OCI-LY1 (cell line): ENCODE data around the gene SH3D21.

Source experiments
- H2AFZ ChIP-seq: fragments of 200-600 bp; sonication (generic), shearing (Covaris generic); 2 replicates; pipeline ENCODE4 v1.6.0; 2014; ENCODE audit warnings: antibody characterized with exemption, mild to moderate bottlenecking, low read length
- H3F3A ChIP-seq: fragments of 200-600 bp; sonication (generic), shearing (Covaris generic); 2 replicates; pipeline ENCODE4 v1.6.0; 2014; ENCODE audit warnings: mild to moderate bottlenecking, antibody characterized with exemption, low read length, moderate library complexity; ENCODE audit not compliant: insufficient read depth
- H3K27ac ChIP-seq: fragments of 200-600 bp; sonication (generic); 2 replicates; pipeline ENCODE4 v1.5.1; 2014; ENCODE audit warnings: low read length, mixed run types, mild to moderate bottlenecking, low read depth; ENCODE audit not compliant: poor library complexity, severe bottlenecking
- H3K27me3 ChIP-seq: fragments of 200-600 bp; sonication (generic); 2 replicates; pipeline ENCODE4 v1.6.0; 2014; ENCODE audit warnings: antibody characterized with exemption, mild to moderate bottlenecking, low read length, moderate library complexity; ENCODE audit not compliant: insufficient read depth
- H3K36me3 ChIP-seq: fragments of 200-600 bp; sonication (generic); 2 replicates; pipeline ENCODE4 v1.6.1; 2014; ENCODE audit warnings: mild to moderate bottlenecking, antibody characterized with exemption, low read length, moderate library complexity, mixed read lengths; ENCODE audit not compliant: insufficient read depth
- H3K4me1 ChIP-seq: fragments of 200-600 bp; sonication (generic); 2 replicates; pipeline ENCODE4 v1.5.1; 2014; ENCODE audit warnings: mild to moderate bottlenecking, low read length, moderate library complexity; ENCODE audit not compliant: insufficient read depth, severe bottlenecking
- H3K4me2 ChIP-seq: fragments of 200-600 bp; sonication (generic), shearing (Covaris generic); 2 replicates; pipeline ENCODE4 v1.6.1; 2014; ENCODE audit warnings: low read length
- H3K4me3 ChIP-seq: fragments of 200-600 bp; sonication (generic); 2 replicates; pipeline ENCODE4 v1.5.1; 2014; ENCODE audit warnings: low read length, low read depth, mild to moderate bottlenecking, mixed read lengths; ENCODE audit not compliant: poor library complexity, severe bottlenecking
- H3K79me2 ChIP-seq: fragments of 200-600 bp; shearing (Covaris generic); 2 replicates; pipeline ENCODE4 v1.6.1; 2016; ENCODE audit warnings: mixed run types, low read length, mixed read lengths; ENCODE audit not compliant: insufficient read depth
- H3K9ac ChIP-seq: fragments of 200-600 bp; sonication (generic), shearing (Covaris generic); 2 replicates; pipeline ENCODE4 v1.6.1; 2014; ENCODE audit warnings: mild to moderate bottlenecking, low read length, mixed read lengths
- H3K9me2 ChIP-seq: fragments of 200-600 bp; sonication (generic), shearing (Covaris generic); 2 replicates; pipeline ENCODE4 v1.6.1; 2014; ENCODE audit warnings: low read depth, mild to moderate bottlenecking, low read length, mixed read lengths
- H3K9me3 ChIP-seq: fragments of 200-600 bp; shearing (Covaris generic); 2 replicates; pipeline ENCODE4 v1.6.1; 2014; ENCODE audit warnings: low read length, mixed read lengths
- H4K20me1 ChIP-seq: fragments of 200-600 bp; sonication (generic), shearing (Covaris generic); 2 replicates; pipeline ENCODE4 v1.6.0; 2016; ENCODE audit warnings: mild to moderate bottlenecking, low read length; ENCODE audit not compliant: insufficient read depth
- CTCF ChIP-seq: fragments of 200-600 bp; sonication (generic), shearing (Covaris generic); IDR thresholded peaks from 2 replicates; pipeline ENCODE4 v1.5.1; 2017; ENCODE audit warnings: mild to moderate bottlenecking, antibody characterized with exemption, low read length, moderate library complexity, mixed read lengths
- EZH2 ChIP-seq: fragments of 200-600 bp; sonication (generic), shearing (Covaris generic); IDR thresholded peaks from 2 replicates; pipeline ENCODE4 v1.8.0; 2017; ENCODE audit warnings: borderline replicate concordance, mixed run types, mild to moderate bottlenecking, antibody characterized with exemption, low read length, moderate library complexity, mixed read lengths

The SH3D21 gene

GRCh38 chr1:36279110-36279788, 26.9 kb upstream of the SH3D21 start:
- Histone ChIP-seq H3K27ac (peak overlapping the region; percentile 36), H3K9ac (no peak overlapping the region), H2AFZ (no peak overlapping the region), H3K27me3 (no peaks in the 10 kb centered on the region), H3K9me3 (no peaks in the 10 kb centered on the region), H3K79me2 (peaks cover 13% of the 10 kb centered on the region), H4K20me1 (no peaks in the 10 kb centered on the region), H3K4me1 (peaks cover 6% of the 10 kb centered on the region), H3K36me3 (peaks cover 52% of the 10 kb centered on the region), H3K4me2 (no peak overlapping the region), H3F3A (peaks cover 18% of the 10 kb centered on the region), H3K9me2 (no peaks in the 10 kb centered on the region), H3K4me3 (no peak overlapping the region)
- TF ChIP-seq EZH2 (no peak), CTCF (no peak)

GRCh38 chr1:36279789-36280296, 26.3 kb upstream of the SH3D21 start:
- Histone ChIP-seq H3K9me2 (no peaks in the 10 kb centered on the region), H3K27me3 (no peaks in the 10 kb centered on the region), H4K20me1 (no peaks in the 10 kb centered on the region), H3K36me3 (peaks cover 52% of the 10 kb centered on the region), H3K27ac (peak overlapping the region; percentile 36), H3K4me1 (peaks cover 7% of the 10 kb centered on the region), H3K4me3 (no peak overlapping the region), H3K79me2 (peaks cover 10% of the 10 kb centered on the region), H3K9ac (no peak overlapping the region), H3F3A (peaks cover 21% of the 10 kb centered on the region), H2AFZ (no peak overlapping the region), H3K9me3 (no peaks in the 10 kb centered on the region), H3K4me2 (no peak overlapping the region)
- no peak for TF ChIP-seq EZH2
- no peak for TF ChIP-seq CTCF

GRCh38 chr1:36284061-36284460, 22.1 kb upstream of the SH3D21 start:
- Histone ChIP-seq H3K9ac (no peak overlapping the region), H3K27ac (peak overlapping the region; percentile 14)
- no peak for TF ChIP-seq EZH2
- TF ChIP-seq CTCF, result no peak

More at GRCh38 chr1:36284061-36284460, 22.1 kb upstream of the SH3D21 start:
- Histone ChIP-seq H3K27me3 (no peaks in the 10 kb centered on the region), H3K79me2 (peaks cover 15% of the 10 kb centered on the region), H3F3A (peaks cover 21% of the 10 kb centered on the region), H3K36me3 (peaks cover 80% of the 10 kb centered on the region), H3K4me2 (no peak overlapping the region), H3K9me3 (no peaks in the 10 kb centered on the region), H2AFZ (no peak overlapping the region), H4K20me1 (no peaks in the 10 kb centered on the region), H3K9me2 (no peaks in the 10 kb centered on the region), H3K4me1 (peaks cover 8% of the 10 kb centered on the region), H3K4me3 (no peak overlapping the region)
